Retina (tissue), 1 donor: ENCODE measurements around the gene FOXG1.

Experiments used
- DNase-seq: peaks from one replicate; pipeline ENCODE4 v3.0.0-alpha.2; 2016

FOXG1 gene

GRCh38 chr14:28762303-28762954 lies 4.2 kb upstream of the FOXG1 start:
- DNase-seq = peak; percentile 47

GRCh38 chr14:28762955-28763326 lies 3.6 kb upstream of the FOXG1 start:
- DNase-seq = peak; percentile 43

- DNase-seq = peak; percentile 45
Measured at GRCh38 chr14:28763751-28764256, 2.8 kb upstream of the FOXG1 start.

- peak; percentile 57 for DNase-seq
Measured at GRCh38 chr14:28764257-28765160, 2.1 kb upstream of the FOXG1 start.

GRCh38 chr14:28765169-28765830 lies 1.3 kb upstream of the FOXG1 start:
- peak; percentile 89 for DNase-seq

GRCh38 chr14:28765831-28766468 lies 637 bp upstream of the FOXG1 start:
- DNase-seq = peak; percentile 90

GRCh38 chr14:28767030-28767852 lies 654 bp downstream of the FOXG1 start:
- no peak for DNase-seq

GRCh38 chr14:28767853-28768741 lies 1.5 kb downstream of the FOXG1 start:
- peak; percentile 82 for DNase-seq

GRCh38 chr14:28769276-28769880 lies 2.8 kb downstream of the FOXG1 start:
- DNase-seq = peak; percentile 23

GRCh38 chr14:28770061-28770460 lies 3.5 kb downstream of the FOXG1 start:
- no peak for DNase-seq

- peak; percentile 43 for DNase-seq
Measured at GRCh38 chr14:28770630-28771029, 4.0 kb downstream of the FOXG1 start.

GRCh38 chr14:28771168-28771567 lies 4.6 kb downstream of the FOXG1 start:
- DNase-seq = peak; percentile 21

- DNase-seq = peak; percentile 43
Measured at GRCh38 chr14:28772613-28773012, 6.0 kb downstream of the FOXG1 start.

- DNase-seq = peak; percentile 61
Measured at GRCh38 chr14:28773176-28773575, 6.6 kb downstream of the FOXG1 start.

GRCh38 chr14:28773861-28774691 lies 7.5 kb downstream of the FOXG1 start:
- DNase-seq = peak; percentile 93

GRCh38 chr14:28774764-28775735 lies 8.5 kb downstream of the FOXG1 start:
- peak; percentile 54 for DNase-seq

- DNase-seq = no peak
Measured at GRCh38 chr14:28776482-28777266, 10.1 kb downstream of the FOXG1 start.
